ENCODE measurements around the gene CDHR1.
A peak's percentile ranks its signal among the peaks of the same experiment; 100 is the strongest.

CDHR1 gene

GRCh38 chr10:84201682-84202081 is 7.3 kb downstream of the CDHR1 start:
- no peak for DNase-seq

- DNase-seq = no peak
These were observed 8.0 kb downstream of the CDHR1 start for GRCh38 chr10:84202349-84202748.

GRCh38 chr10:84204122-84204521 is 9.8 kb downstream of the CDHR1 start:
- no peak for DNase-seq

GRCh38 chr10:84204610-84205009 is 10.3 kb downstream of the CDHR1 start:
- DNase-seq = no peak

GRCh38 chr10:84205049-84205852 is 10.9 kb downstream of the CDHR1 start:
- peak; percentile 40 for DNase-seq

- no peak for DNase-seq
These were observed 11.7 kb downstream of the CDHR1 start for GRCh38 chr10:84205853-84206525.

- no peak for DNase-seq
These were observed 13.7 kb downstream of the CDHR1 start for GRCh38 chr10:84208023-84208422.

- no peak for DNase-seq
These were observed 17.2 kb downstream of the CDHR1 start for GRCh38 chr10:84211566-84211965.

GRCh38 chr10:84212014-84212413 is 17.7 kb downstream of the CDHR1 start:
- DNase-seq = no peak

GRCh38 chr10:84213076-84213475 is 18.7 kb downstream of the CDHR1 start:
- no peak for DNase-seq

- no peak for DNase-seq
These were observed 19.8 kb downstream of the CDHR1 start for GRCh38 chr10:84214046-84214572.

GRCh38 chr10:84214612-84215235 is 20.4 kb downstream of the CDHR1 start:
- no peak for DNase-seq

GRCh38 chr10:84216834-84217233 is 22.5 kb downstream of the CDHR1 start:
- DNase-seq = no peak

GRCh38 chr10:84217746-84218145 is 23.4 kb downstream of the CDHR1 start:
- DNase-seq = no peak

GRCh38 chr10:84221916-84222315 is 27.6 kb downstream of the CDHR1 start:
- DNase-seq = no peak

- no peak for DNase-seq
These were observed 30.2 kb downstream of the CDHR1 start for GRCh38 chr10:84224411-84225028.

GRCh38 chr10:84225427-84226173 is 31.3 kb downstream of the CDHR1 start, which contains the start of gene LRIT2:
Gene LRIT2 (minus strand): TSS chr10:84225544. CDS start chr10:84225520, 24 bp downstream.
- no peak for DNase-seq

GRCh38 chr10:84226616-84227015 is 32.3 kb downstream of the CDHR1 start:
- DNase-seq = no peak

- no peak for DNase-seq
These were observed 33.5 kb downstream of the CDHR1 start for GRCh38 chr10:84227810-84228209.

- DNase-seq = no peak
These were observed 36.0 kb downstream of the CDHR1 start for GRCh38 chr10:84230359-84230758.

- no peak for DNase-seq
These were observed 38.0 kb downstream of the CDHR1 start for GRCh38 chr10:84232376-84232775.

- DNase-seq = no peak
These were observed 39.6 kb downstream of the CDHR1 start for GRCh38 chr10:84233940-84234339.

Measured in KG1 (cell line).